PC-9 (cell line): ENCODE data around the gene SNPH. TPM values are rescaled to one million over a fixed set of nuclear protein-coding genes. Genes with fewer than 3 reads are reported as not detected.
"Not testable (repeated sequence)": the region's sequence is repeated elsewhere in the genome, so short reads cannot be mapped to it uniquely, and the experiment has no call there.

Source experiments
- BruUV-seq: library from RNA; stranded (reverse); fragments of 400-500 nt; replicated peaks from 2 replicates; lab custom pipeline; 2021; lab: Mats Ljungman, UMichigan
- CTCF ChIA-PET: fragments of 300-600 bp; sonication (Branson Sonifier 250); formaldehyde crosslinking; loops from one replicate; lab custom pipeline; 2022; ENCODE audit warnings: antibody characterized with exemption; lab: Charles Lee
- POLR2A ChIA-PET: fragments of 300-600 bp; sonication (Branson Sonifier 250); formaldehyde crosslinking; loops from one replicate; lab custom pipeline; 2022; ENCODE audit warnings: antibody characterized with exemption; ENCODE audit not compliant: unreplicated experiment; lab: Charles Lee
- DNase-seq, 2 experiments: peaks; one replicate each; pipeline versions ENCODE4 v3.0.0 to v3.0.0-alpha.2; 2015 to 2022; ENCODE audit warnings: mixed read lengths in 1 of 2
- H2AFZ ChIP-seq: fragments of 200-600 bp; sonication (generic); 2 replicates; pipeline ENCODE4 v1.8.1; 2017; ENCODE audit warnings: antibody characterized with exemption
- H3F3A ChIP-seq: fragments of 200-600 bp; sonication (generic); 2 replicates; pipeline ENCODE4 v1.8.1; 2017; ENCODE audit warnings: antibody characterized with exemption, mild to moderate bottlenecking, low read depth; ENCODE audit not compliant: insufficient read depth
- H3K27ac ChIP-seq: fragments of 200-600 bp; sonication (generic); 2 replicates; pipeline ENCODE4 v1.6.1; 2016; ENCODE audit warnings: mixed run types
- H3K27me3 ChIP-seq: fragments of 200-600 bp; sonication (generic); 2 replicates; pipeline ENCODE4 v1.6.1; 2016; ENCODE audit warnings: low read depth, mixed run types; ENCODE audit not compliant: insufficient read depth
- H3K36me3 ChIP-seq: fragments of 200-600 bp; sonication (generic); 2 replicates; pipeline ENCODE4 v1.6.1; 2016; ENCODE audit warnings: low read depth, mixed run types
- H3K4me1 ChIP-seq: fragments of 200-600 bp; sonication (generic); replicated peaks from 2 replicates; pipeline ENCODE4 v1.6.1; 2016; ENCODE audit warnings: mixed run types; ENCODE audit not compliant: insufficient read depth
- H3K4me2 ChIP-seq: fragments of 200-600 bp; sonication (generic); 2 replicates; pipeline ENCODE4 v1.6.1; 2017; ENCODE audit warnings: mixed run types
- H3K4me3 ChIP-seq: fragments of 200-600 bp; sonication (generic); 2 replicates; pipeline ENCODE4 v1.6.1; 2016; ENCODE audit warnings: mixed run types
- H3K79me2 ChIP-seq: fragments of 200-600 bp; sonication (generic); 2 replicates; pipeline ENCODE4 v1.6.1; 2017; ENCODE audit warnings: low read depth, mixed run types
- H3K9me2 ChIP-seq: fragments of 200-600 bp; sonication (generic); 2 replicates; pipeline ENCODE4 v1.8.1; 2017; ENCODE audit warnings: mild to moderate bottlenecking; ENCODE audit not compliant: insufficient read depth
- H3K9me3 ChIP-seq: fragments of 200-600 bp; sonication (generic); 2 replicates; pipeline ENCODE4 v1.8.1; 2016; ENCODE audit warnings: low read depth; ENCODE audit not compliant: insufficient read depth
- H4K20me1 ChIP-seq: fragments of 200-600 bp; sonication (generic); 2 replicates; pipeline ENCODE4 v1.8.1; 2017; ENCODE audit not compliant: insufficient read depth
- EZH2 ChIP-seq: fragments of 200-600 bp; sonication (generic); IDR thresholded peaks from 2 replicates; pipeline ENCODE4 v1.8.0; 2017; ENCODE audit warnings: antibody characterized with exemption, low read depth
- intact Hi-C: fragments of 100-400 bp; cut with micrococcal nuclease; formaldehyde crosslinking; loops from one replicate; pipeline ENCODE4 v1.10.0; 2022; ENCODE audit not compliant: unreplicated experiment
- total RNA-seq: library from RNA; stranded (reverse); gene quantifications from 2 replicates; pipeline ENCODE4 v1.2.3, GENCODE V29; 2021
- TF ChIP-seq, protein P1 (sequence below): fragments of 200-600 bp; sonication (generic); conservative IDR thresholded peaks from 2 replicates; pipeline ENCODE4 v1.6.1; 2017; ENCODE audit warnings: mixed run types, antibody characterized with exemption, mild to moderate bottlenecking, moderate library complexity

The SNPH gene
- total RNA-seq, 1 experiment from 2014 or later = 3.4 TPM

DNA sequence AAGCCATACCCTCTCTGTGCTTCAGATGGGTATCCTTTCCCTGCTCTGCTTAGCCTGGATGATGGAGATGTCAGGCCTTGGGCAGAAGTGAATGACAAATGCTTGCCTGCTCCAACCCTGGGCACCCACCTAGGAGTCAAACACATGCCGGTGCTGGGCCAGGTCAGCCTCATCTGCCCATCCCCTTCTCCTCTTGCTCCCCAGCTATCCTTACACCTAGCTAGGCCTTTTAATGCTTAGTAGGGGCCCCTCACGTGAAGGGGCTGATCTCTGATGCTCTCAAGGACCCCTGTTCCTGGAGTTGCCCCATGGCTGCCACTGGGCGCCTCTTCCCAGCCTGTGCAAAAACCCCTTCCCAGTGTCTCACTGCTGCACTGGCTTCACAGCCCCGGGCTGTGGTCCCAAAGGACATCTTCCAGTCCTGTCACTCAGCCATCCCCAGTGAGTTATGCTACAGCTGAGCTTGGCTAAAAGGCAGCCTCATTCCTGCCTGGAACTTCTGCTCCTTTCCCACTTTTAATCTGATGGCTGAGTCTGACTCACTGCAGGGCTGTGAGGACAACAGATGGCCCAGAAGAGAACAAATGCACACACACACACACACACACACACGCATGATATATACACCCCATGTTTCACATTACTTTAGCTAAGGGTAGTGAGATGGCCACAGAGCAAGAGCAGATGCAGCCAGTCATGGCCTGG lies 75.6 kb downstream of the SNPH start:
- H3K4me1 ChIP-seq = no peaks in the 10 kb centered on the region
- no peak overlapping the region for H3K4me3 ChIP-seq
- H3K27me3 ChIP-seq = no peaks in the 10 kb centered on the region
- BruUV-seq = no TSS peak
- no peaks in the 10 kb centered on the region for H3K9me2 ChIP-seq
- no peaks in the 10 kb centered on the region for H3K36me3 ChIP-seq
- DNase-seq = peak in 1 of 2 experiments; percentile 3
- no peak for TF ChIP-seq EZH2
- TF ChIP-seq, protein P1, sequence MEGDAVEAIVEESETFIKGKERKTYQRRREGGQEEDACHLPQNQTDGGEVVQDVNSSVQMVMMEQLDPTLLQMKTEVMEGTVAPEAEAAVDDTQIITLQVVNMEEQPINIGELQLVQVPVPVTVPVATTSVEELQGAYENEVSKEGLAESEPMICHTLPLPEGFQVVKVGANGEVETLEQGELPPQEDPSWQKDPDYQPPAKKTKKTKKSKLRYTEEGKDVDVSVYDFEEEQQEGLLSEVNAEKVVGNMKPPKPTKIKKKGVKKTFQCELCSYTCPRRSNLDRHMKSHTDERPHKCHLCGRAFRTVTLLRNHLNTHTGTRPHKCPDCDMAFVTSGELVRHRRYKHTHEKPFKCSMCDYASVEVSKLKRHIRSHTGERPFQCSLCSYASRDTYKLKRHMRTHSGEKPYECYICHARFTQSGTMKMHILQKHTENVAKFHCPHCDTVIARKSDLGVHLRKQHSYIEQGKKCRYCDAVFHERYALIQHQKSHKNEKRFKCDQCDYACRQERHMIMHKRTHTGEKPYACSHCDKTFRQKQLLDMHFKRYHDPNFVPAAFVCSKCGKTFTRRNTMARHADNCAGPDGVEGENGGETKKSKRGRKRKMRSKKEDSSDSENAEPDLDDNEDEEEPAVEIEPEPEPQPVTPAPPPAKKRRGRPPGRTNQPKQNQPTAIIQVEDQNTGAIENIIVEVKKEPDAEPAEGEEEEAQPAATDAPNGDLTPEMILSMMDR = no peak
- H3K27ac ChIP-seq = no peak overlapping the region
- POLR2A ChIA-PET = no interaction called here
- intact Hi-C loops = no loop called here
- no peaks in the 10 kb centered on the region for H3K79me2 ChIP-seq
- H3K9me3 ChIP-seq = 0 out of 2 replicates have a peak, but pooled peaks cover 2% of the 10 kb centered on the region
- CTCF ChIA-PET = no interaction called here
- no peaks in the 10 kb centered on the region; the same call in 1 of the 2 replicates for H3F3A ChIP-seq
- peaks cover 9% of the 10 kb centered on the region for H4K20me1 ChIP-seq
- no peak overlapping the region for H3K4me2 ChIP-seq
- H2AFZ ChIP-seq = no peak overlapping the region

DNA sequence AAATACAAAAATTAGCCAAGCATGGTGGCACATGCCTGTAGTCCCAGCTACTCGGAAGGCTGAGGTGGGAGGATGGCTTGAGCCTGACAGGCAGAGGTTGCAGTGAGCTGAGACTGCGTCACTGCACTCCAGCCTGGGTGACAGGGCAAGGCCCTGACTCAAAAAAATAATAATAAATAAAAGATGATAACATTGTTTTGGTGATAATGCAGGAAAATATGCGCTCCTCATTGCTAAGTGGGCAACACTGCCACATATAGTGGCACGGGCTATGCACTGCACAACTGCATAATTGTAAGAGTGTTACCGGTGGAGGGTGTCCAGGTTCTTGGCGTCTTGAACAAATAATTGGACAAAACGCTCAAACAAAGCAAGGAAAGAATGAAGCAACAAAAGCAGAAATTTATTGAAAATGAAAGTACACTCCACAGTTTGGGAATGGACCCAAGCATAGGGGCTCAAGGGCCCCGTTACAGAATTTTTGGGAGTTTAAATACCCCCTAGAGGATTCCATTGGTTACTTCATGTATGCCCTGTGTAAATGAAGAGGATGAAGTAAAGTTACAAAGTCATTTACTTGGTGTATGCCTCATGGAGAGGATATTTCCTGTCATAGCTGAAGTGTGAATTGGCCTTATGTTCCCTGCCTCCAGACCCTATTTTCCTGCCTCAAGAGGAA lies 77.5 kb downstream of the SNPH start:
- H3K4me2 ChIP-seq, H2AFZ ChIP-seq, H3K36me3 ChIP-seq, intact Hi-C loops, BruUV-seq, H3F3A ChIP-seq, H3K79me2 ChIP-seq, CTCF ChIA-PET, H4K20me1 ChIP-seq, H3K9me2 ChIP-seq, POLR2A ChIA-PET, H3K4me3 ChIP-seq, H3K4me1 ChIP-seq, H3K27me3 ChIP-seq, DNase-seq, H3K27ac ChIP-seq: not testable (repeated sequence)
- peaks cover 12% of the 10 kb centered on the region; the same call in 1 of the 2 replicates for H3K9me3 ChIP-seq

GRCh38 chr20:1345030-1345755 lies 79.1 kb downstream of the SNPH start:
- BruUV-seq = no TSS peak
- Histone ChIP-seq H3K9me2 (no peaks in the 10 kb centered on the region), H3K4me3 (no peak overlapping the region), H3K4me2 (no peak overlapping the region), H2AFZ (no peak overlapping the region), H3K27ac (no peak overlapping the region), H3K79me2 (no peaks in the 10 kb centered on the region), H3F3A (no peaks in the 10 kb centered on the region), H4K20me1 (peaks cover 6% of the 10 kb centered on the region; the same call in 1 of the 2 replicates), H3K4me1 (no peaks in the 10 kb centered on the region), H3K36me3 (0 out of 2 replicates have a peak, but pooled peaks cover 5% of the 10 kb centered on the region), H3K27me3 (no peaks in the 10 kb centered on the region), H3K9me3 (peaks cover 12% of the 10 kb centered on the region; the same call in 1 of the 2 replicates)
- TF ChIP-seq EZH2 = no peak
- TF ChIP-seq, protein P1 = no peak
- CTCF ChIA-PET = no interaction called here
- intact Hi-C loops = no loop called here
- DNase-seq = no peak
- POLR2A ChIA-PET = interaction anchor here (0.6 kb wide), 1 partner anchor 16 kb away, joined by 3 read pairs; no protein-coding TSS in a partner anchor
